HG02970 (cell line): ENCODE data around the gene SPACDR.

ENCODE experiments used
- ATAC-seq: cut with Tn5 transposase; IDR thresholded peaks from one replicate; pipeline ENCODE4 v1.9.1; 2021; ENCODE audit warnings: mild to moderate bottlenecking, moderate library complexity, moderate number of reproducible peaks; ENCODE audit not compliant: unreplicated experiment, low FRiP score

Gene SPACDR

GRCh38 chr7:100438172-100438571 is 25.9 kb downstream of the SPACDR start:
- ATAC-seq, result no peak

GRCh38 chr7:100437150-100438100 is 26.6 kb downstream of the SPACDR start:
- ATAC-seq, result no peak

DNA sequence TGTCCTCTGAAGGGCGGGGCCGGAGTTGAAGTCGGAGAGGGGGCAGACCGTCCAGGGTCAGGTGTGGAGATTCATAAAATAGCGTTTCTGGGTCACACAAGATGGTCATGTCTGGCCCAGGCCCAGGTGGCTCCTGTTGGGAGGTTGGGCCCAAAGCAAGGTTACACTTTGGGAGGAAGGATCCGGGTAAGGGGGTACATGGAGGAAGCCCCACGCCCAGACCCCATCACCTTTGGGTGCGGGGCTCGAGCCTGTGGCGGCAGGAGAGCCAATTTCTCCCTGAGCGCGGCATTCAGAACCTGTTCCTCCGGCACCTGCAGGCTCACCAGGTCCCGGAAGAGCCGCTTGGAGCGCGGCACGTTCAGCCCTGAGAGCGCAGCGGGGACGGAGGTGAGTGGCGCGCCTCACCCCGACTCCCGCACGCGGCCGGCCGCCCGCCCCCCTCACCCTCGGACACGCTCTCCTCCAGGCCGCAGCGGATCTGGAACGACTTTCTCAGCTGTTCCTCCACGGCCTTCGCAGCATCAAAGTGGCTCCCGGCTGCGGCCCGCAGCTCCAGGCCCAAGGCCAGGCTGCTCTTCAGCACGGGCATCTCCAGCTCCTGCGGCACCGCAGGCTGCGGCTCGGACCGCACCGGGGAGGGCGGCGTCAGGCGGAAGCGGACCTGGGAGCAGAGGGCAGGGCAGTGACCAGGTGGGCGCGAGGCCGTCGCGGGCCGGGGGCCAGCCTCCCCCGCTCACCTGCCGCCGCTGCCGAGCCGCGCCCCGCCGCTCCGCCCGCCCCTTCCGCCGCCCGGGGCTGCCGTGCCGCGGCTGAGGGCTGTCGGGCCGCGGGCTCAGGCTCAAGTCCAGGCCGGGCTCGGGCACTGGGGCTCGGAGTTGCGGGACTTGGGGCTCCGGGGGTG is 28.4 kb downstream of the SPACDR start:
- peak; percentile 16 for ATAC-seq

DNA sequence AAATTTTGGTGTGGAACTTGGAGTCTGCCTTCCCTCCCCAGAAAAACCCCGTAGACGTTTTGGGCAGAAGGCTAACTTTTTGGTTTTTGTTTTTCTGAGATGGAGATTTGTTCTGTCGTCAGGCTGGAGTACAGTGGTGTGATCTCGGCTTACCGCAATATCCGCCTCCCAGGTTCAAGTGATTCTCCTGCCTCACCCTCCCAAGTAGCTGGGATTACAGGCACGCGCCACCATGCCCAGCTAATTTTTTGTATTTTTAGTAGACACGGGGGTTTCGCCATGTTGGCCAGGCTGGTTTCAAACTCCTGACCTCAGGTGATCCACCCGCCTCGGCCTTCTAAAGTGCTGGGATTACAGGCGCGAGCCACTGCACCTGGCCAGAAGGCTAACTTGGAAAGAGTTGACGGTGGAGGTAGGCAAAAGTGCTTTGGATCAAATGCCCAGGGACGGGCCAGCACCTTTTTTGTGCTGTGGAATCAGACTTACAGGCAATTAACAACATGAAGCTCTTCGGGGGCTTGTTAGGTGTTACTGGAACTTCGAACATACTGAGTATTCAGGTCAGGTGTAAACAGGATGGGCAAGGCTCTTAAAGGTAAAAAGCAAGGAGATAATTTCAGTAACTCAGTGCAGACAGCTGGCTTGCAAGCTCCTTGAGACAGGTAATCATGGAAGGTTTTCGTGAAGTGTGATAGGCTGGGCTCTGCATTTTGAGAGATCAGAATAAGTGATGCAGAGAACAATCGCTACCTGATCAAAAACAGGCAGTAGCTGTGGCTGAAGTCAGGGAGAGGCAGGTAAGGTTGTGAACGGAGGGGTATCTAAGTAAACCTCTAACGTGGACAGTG is 29.5 kb downstream of the SPACDR start:
- ATAC-seq, result no peak

- no peak for ATAC-seq
Measured at GRCh38 chr7:100433592-100434296, 30.3 kb downstream of the SPACDR start.

DNA sequence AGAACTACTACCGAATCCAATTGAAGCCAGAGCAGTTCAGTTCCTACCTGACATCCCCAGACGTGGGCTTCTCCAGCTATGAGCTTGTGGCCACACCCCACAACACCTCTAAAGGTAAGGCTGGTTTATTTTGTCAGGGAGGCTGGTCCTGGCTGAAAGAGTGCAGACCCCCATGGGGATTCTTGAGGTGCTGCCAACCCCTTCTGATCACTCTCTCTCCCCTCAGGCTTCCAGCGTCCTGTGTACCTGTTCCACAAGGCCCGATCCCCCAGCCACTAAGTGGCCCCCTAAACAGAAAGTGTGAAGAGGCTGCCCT is 30.8 kb downstream of the SPACDR start:
- ATAC-seq, result no peak

DNA sequence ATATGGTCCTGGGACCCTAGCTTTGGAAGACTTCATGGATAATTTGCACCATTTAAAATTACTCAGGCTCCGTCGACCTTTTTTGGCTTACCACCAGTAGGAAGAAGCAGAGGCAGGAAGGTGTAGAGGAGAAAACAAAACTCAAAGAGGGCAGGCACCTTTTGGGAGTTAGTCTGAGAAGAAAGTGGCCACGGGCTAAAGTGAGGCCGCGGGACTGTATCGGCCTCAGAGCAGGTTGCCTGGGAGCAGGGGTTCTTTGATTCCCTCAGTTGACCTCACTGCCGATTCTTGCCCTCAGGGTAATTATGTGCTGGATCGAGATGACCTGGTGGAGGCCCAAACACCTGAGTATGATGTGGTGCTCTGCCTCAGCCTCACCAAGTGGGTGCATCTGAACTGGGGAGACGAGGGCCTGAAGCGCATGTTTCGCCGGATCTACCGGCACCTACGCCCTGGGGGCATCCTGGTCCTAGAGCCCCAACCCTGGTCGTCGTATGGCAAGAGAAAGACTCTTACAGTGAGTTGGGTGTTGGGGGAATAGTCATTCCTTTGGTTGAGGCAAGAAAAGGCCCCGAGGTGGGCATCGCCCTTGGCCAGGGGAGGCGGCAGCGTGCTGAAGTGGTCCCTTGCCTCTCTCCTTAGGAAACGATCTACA is 31.3 kb downstream of the SPACDR start:
- no peak for ATAC-seq

DNA sequence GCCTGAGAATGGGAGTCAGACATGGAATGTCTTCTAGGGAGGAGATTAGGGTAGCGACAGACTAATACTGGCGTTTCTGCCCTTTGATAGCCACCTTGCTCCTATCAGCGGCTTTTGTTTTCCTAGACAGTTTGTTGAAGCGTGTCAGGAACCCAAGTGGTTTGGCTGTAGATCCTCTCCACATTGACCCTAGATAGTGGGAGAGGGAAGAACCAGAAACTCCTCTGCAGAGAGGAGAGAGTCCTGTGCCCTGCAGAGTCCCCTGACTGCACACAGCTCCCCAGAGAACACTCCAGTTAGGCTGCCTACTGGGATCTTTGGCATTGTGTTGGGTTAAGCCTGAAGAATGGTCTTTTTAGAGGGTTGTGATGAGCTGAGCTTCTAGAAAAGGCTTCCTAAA is 32.0 kb downstream of the SPACDR start:
- no peak for ATAC-seq

DNA sequence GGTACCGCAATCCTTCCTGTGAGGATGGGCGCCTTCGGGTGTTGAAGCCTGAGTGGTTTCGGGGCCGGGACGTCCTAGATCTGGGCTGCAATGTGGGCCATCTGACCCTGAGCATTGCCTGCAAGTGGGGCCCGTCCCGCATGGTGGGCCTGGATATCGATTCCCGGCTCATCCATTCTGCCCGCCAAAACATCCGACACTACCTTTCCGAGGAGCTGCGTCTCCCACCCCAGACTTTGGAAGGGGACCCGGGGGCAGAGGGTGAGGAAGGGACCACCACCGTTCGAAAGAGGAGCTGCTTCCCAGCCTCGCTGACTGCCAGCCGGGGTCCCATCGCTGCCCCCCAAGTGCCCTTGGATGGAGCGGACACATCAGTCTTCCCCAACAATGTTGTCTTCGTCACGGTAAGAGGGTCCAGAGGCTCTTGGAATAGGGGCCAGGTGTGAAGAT is 32.7 kb downstream of the SPACDR start:
- ATAC-seq, result no peak

DNA sequence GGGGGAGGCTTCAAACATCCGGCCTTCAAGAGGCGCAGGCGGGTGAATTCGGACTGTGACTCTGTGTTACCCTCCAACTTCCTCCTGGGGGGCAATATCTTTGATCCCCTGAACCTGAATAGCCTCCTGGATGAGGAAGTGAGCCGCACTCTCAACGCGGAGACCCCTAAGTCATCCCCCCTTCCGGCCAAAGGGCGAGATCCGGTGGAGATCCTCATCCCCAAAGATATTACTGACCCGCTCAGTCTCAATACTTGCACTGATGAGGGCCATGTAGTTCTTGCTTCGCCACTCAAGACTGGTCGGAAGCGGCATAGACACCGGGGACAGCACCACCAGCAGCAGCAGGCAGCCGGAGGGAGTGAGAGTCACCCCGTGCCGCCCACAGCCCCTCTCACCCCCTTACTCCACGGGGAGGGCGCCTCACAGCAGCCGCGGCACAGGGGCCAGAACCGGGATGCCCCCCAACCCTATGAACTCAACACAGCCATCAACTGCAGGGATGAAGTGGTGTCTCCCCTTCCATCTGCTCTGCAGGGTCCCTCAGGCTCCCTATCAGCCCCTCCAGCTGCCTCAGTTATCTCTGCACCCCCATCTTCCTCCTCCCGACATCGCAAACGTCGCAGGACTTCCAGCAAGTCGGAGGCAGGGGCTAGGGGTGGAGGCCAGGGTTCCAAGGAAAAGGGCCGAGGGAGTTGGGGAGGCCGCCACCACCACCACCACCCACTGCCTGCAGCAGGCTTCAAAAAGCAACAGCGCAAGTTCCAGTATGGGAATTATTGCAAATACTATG is 33.4 kb downstream of the SPACDR start:
- no peak for ATAC-seq

DNA sequence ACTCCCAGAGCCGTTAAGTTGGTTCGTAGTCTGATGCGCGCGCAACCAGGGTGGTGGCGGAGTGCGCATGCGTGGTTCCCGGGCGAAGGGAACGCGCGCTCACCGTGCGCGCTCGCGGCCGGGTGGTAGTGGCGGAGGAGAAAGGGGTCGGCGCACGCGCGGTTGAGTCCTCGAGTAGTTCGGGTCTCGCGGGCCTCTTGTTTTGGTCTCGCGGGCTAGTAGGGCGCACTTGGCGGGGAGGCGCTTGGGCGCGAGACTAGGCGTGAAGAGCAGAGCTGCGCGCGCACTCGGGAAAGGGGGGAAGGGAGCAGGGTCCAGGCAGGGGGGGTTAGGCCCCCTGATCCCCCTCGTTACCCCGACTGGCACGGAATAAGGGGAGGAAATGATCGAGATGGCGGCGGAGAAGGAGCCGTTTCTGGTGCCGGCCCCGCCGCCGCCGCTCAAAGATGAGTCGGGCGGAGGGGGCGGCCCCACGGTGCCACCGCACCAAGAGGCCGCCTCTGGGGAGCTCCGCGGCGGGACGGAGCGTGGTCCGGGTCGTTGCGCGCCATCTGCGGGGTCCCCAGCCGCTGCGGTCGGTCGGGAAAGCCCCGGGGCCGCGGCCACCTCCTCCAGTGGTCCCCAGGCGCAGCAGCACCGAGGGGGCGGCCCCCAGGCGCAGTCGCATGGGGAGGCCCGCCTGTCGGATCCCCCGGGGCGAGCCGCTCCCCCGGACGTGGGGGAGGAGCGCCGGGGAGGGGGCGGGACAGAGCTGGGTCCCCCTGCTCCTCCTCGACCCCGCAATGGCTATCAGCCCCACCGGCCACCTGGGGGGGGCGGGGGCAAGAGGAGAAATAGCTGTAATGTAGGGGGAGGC is 34.2 kb downstream of the SPACDR start, which contains the start of gene MEPCE:
Gene MEPCE, plus strand, starts transcription at position 195 of the 856 bp plus-strand sequence. Its CDS starts 188 bp downstream, at position 383.
- peak; percentile 34 for ATAC-seq

- ATAC-seq, result peak; percentile 50
Measured at GRCh38 chr7:100428967-100429636, 35.0 kb downstream of the SPACDR start.

GRCh38 chr7:100428199-100428966 is 35.7 kb downstream of the SPACDR start, which contains the start of gene ZCWPW1:
TSS of gene ZCWPW1 (minus strand) at chr7:100428703. CDS start at chr7:100420649, 8,054 bp downstream.
- peak; percentile 37 for ATAC-seq

GRCh38 chr7:100427762-100428198 is 36.3 kb downstream of the SPACDR start:
- no peak for ATAC-seq

DNA sequence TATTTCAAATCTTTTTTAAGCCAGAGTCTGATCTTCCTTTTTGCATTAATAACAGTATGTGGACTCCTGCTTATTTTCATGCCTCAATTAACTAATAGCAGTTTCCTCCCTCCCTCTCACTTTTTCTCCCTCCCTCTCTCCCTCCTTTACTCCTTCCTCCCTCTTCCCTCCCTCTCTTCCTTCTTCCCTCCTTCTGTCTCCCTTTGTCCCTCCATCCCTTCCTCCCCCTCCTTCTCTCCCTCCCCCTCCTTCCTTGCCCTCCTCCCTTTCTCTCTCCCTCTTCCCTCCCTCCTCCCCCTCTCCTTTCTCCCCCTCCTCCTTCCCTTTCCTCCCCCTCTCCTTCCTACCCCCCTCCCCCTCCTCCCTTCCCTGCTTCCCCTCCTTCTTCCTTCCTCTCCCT is 37.5 kb downstream of the SPACDR start:
- no peak for ATAC-seq

GRCh38 chr7:100425347-100425746 is 38.7 kb downstream of the SPACDR start:
- ATAC-seq, result no peak
